Neural crest cell (in vitro differentiated cells): ENCODE results near the gene RPS18. TPM values are rescaled to one million over a fixed set of nuclear protein-coding genes. Genes with fewer than 3 reads are reported as not detected.

ENCODE experiments used
- DNase-seq: peaks from one replicate; pipeline ENCODE4 v3.0.0; 2021; ENCODE audit warnings: low read depth, mixed read lengths, low spot score
- H3K27ac Mint-ChIP-seq: one replicate; pipeline ENCODE4 v1.8.0; 2021; ENCODE audit warnings: mild to moderate bottlenecking, mixed read lengths; ENCODE audit not compliant: unreplicated experiment
- H3K27me3 Mint-ChIP-seq: 2 replicates; pipeline ENCODE4 v1.8.0; 2021; ENCODE audit warnings: low read depth, mild to moderate bottlenecking, mixed read lengths
- H3K36me3 Mint-ChIP-seq: 2 replicates; pipeline ENCODE4 v1.8.0; 2021; ENCODE audit warnings: low read depth, mild to moderate bottlenecking, mixed read lengths
- H3K4me1 Mint-ChIP-seq: 2 replicates; pipeline ENCODE4 v1.8.0; 2021; ENCODE audit warnings: mixed read lengths
- H3K4me3 Mint-ChIP-seq: one replicate; pipeline ENCODE4 v1.8.0; 2021; ENCODE audit warnings: mild to moderate bottlenecking, mixed read lengths
- H3K9me3 Mint-ChIP-seq: 2 replicates; pipeline ENCODE4 v1.8.0; 2021; ENCODE audit warnings: mixed read lengths
- microRNA-seq: library from miRNA; unstranded; fragments of <30 nt; microRNA quantifications from one replicate; pipeline ENCODE4, GENCODE V29; 2020
- total RNA-seq: library from RNA; stranded (reverse); gene quantifications from 2 replicates; pipeline ENCODE4 v1.2.1, GENCODE V29; 2021
- TF ChIP-seq, protein P1 (sequence below): fragments of 200-600 bp; sonication (generic); conservative IDR thresholded peaks from 2 replicates; pipeline ENCODE4 v1.5.0; 2021; ENCODE audit warnings: antibody characterized with exemption, mild to moderate bottlenecking

RPS18 gene
- total RNA-seq, 1 donor from 2014 or later: 2,299 TPM

DNA sequence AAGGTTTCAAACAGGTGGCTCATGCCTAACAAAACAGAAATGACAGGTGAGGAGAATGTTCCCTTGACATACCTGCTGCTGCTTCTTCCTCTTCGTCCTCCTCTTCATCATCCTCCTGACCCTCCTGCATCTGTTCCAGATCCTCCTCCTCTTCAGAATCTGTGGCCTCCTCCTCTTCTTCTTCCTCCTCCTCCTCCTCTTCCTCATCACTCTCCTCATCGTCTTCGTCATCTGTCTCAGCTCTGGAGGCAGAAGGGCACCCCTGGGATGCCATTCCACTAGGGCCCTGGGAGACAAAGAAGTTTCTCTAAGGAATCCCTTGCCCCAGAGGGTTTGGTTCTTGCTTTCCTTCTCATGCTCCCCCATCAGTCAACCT lies 48.1 kb downstream of the RPS18 start:
- TF ChIP-seq, protein P1, sequence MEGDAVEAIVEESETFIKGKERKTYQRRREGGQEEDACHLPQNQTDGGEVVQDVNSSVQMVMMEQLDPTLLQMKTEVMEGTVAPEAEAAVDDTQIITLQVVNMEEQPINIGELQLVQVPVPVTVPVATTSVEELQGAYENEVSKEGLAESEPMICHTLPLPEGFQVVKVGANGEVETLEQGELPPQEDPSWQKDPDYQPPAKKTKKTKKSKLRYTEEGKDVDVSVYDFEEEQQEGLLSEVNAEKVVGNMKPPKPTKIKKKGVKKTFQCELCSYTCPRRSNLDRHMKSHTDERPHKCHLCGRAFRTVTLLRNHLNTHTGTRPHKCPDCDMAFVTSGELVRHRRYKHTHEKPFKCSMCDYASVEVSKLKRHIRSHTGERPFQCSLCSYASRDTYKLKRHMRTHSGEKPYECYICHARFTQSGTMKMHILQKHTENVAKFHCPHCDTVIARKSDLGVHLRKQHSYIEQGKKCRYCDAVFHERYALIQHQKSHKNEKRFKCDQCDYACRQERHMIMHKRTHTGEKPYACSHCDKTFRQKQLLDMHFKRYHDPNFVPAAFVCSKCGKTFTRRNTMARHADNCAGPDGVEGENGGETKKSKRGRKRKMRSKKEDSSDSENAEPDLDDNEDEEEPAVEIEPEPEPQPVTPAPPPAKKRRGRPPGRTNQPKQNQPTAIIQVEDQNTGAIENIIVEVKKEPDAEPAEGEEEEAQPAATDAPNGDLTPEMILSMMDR: no peak
- H3K4me1 Mint-ChIP-seq: peaks cover 74% of the 10 kb centered on the region
- no peak overlapping the region for H3K27ac Mint-ChIP-seq
- H3K9me3 Mint-ChIP-seq: no peaks in the 10 kb centered on the region
- peaks cover 4% of the 10 kb centered on the region for H3K27me3 Mint-ChIP-seq
- H3K36me3 Mint-ChIP-seq: peaks cover 24% of the 10 kb centered on the region
- no peak for DNase-seq
- H3K4me3 Mint-ChIP-seq: peak overlapping the region; percentile 98

GRCh38 chr6:33320315-33321181 lies 48.7 kb downstream of the RPS18 start:
- TF ChIP-seq, protein P1: no peak
- Mint-ChIP-seq H3K27ac (no peak overlapping the region), H3K4me1 (peaks cover 74% of the 10 kb centered on the region), H3K9me3 (no peaks in the 10 kb centered on the region), H3K36me3 (peaks cover 24% of the 10 kb centered on the region), H3K4me3 (peak overlapping the region; percentile 98), H3K27me3 (peaks cover 4% of the 10 kb centered on the region)
- DNase-seq: no peak

- Mint-ChIP-seq H3K27ac (peak overlapping the region; percentile 21), H3K9me3 (no peaks in the 10 kb centered on the region), H3K4me1 (peaks cover 74% of the 10 kb centered on the region), H3K27me3 (peaks cover 4% of the 10 kb centered on the region), H3K4me3 (peak overlapping the region; percentile 98), H3K36me3 (peaks cover 24% of the 10 kb centered on the region)
- no peak for DNase-seq
- TF ChIP-seq, protein P1: no peak
Observed at GRCh38 chr6:33321227-33321626, 49.4 kb downstream of the RPS18 start.

GRCh38 chr6:33323623-33323948 lies 51.7 kb downstream of the RPS18 start:
- no peak for DNase-seq
- no peaks in the 10 kb centered on the region for H3K9me3 Mint-ChIP-seq
- H3K4me3 Mint-ChIP-seq: peak overlapping the region; percentile 98
- TF ChIP-seq, protein P1: no peak
- H3K27me3 Mint-ChIP-seq: no peaks in the 10 kb centered on the region
- peaks cover 18% of the 10 kb centered on the region for H3K36me3 Mint-ChIP-seq
- peak overlapping the region; percentile 99 for H3K27ac Mint-ChIP-seq
- H3K4me1 Mint-ChIP-seq: peaks cover 54% of the 10 kb centered on the region

- Mint-ChIP-seq H3K27ac (no peak overlapping the region), H3K36me3 (peaks cover 15% of the 10 kb centered on the region), H3K9me3 (no peaks in the 10 kb centered on the region), H3K4me3 (peak overlapping the region; percentile 98), H3K4me1 (peaks cover 48% of the 10 kb centered on the region), H3K27me3 (no peaks in the 10 kb centered on the region)
- DNase-seq: no peak
- TF ChIP-seq, protein P1: no peak
Observed at GRCh38 chr6:33324125-33324524, 52.2 kb downstream of the RPS18 start.

Small RNA genes within 50 kb of the gene (microRNA-seq; reads per million reads assigned to microRNA genes)
- gene MIR6834 (not detected), gene MIR6873 (not detected)

Other genes starting within 250 kb of the RPS18 start
- 1.8 and 3.4 TPM in 2 replicates for gene HLA-DPA1, start 198.4 kb upstream of the RPS18 start, total RNA-seq
- gene HLA-DPB1, start 196.1 kb upstream of the RPS18 start, total RNA-seq: 18.7 and 20.4 TPM in 2 replicates
- 4.2 and 5.9 TPM in 2 replicates for gene COL11A2, start 79.6 kb upstream of the RPS18 start, total RNA-seq
- 31.8 and 33.1 TPM in 2 replicates for gene RXRB, start 71.4 kb upstream of the RPS18 start, total RNA-seq
- 95.7 and 103 TPM in 2 replicates for gene SLC39A7, start 71.2 kb upstream of the RPS18 start, total RNA-seq
- gene HSD17B8, start 67.4 kb upstream of the RPS18 start, total RNA-seq: 3.3 and 4.4 TPM in 2 replicates
- gene RING1, start 63.6 kb upstream of the RPS18 start, total RNA-seq: 61.2 and 61.7 TPM in 2 replicates
- 53.2 and 57.3 TPM in 2 replicates for gene VPS52, start 199 bp upstream of the RPS18 start, total RNA-seq
- 2.0 and 2.8 TPM in 2 replicates for gene B3GALT4, start 5.0 kb downstream of the RPS18 start, total RNA-seq
- gene WDR46, start 17.2 kb downstream of the RPS18 start, total RNA-seq: 54.5 and 60.6 TPM in 2 replicates
- gene PFDN6, start 17.5 kb downstream of the RPS18 start, total RNA-seq: 54.9 and 61.4 TPM in 2 replicates
- 51.9 and 56.0 TPM in 2 replicates for gene RGL2, start 26.9 kb downstream of the RPS18 start, total RNA-seq
- 15.4 and 16.2 TPM in 2 replicates for gene TAPBP, start 42.0 kb downstream of the RPS18 start, total RNA-seq
- gene ZBTB22, start 45.7 kb downstream of the RPS18 start, total RNA-seq: 23.0 and 23.4 TPM in 2 replicates
- gene DAXX, start 50.9 kb downstream of the RPS18 start, total RNA-seq: 85.0 and 88.2 TPM in 2 replicates
- gene KIFC1, start 119.7 kb downstream of the RPS18 start, total RNA-seq: 123 and 124 TPM in 2 replicates
- 63.5 and 70.5 TPM in 2 replicates for gene PHF1, start 138.9 kb downstream of the RPS18 start, total RNA-seq
- gene CUTA, start 146.0 kb downstream of the RPS18 start, total RNA-seq: 319 and 326 TPM in 2 replicates
- 72.4 and 73.5 TPM in 2 replicates for gene SYNGAP1, start 148.0 kb downstream of the RPS18 start, total RNA-seq
- gene ZBTB9, start 182.5 kb downstream of the RPS18 start, total RNA-seq: 18.4 and 21.1 TPM in 2 replicates